Mucosa of stomach (tissue), 1 donor: Measurements from ENCODE around the gene MCF2L2.

Experiments
- H3K27me3 ChIP-seq: one replicate; pipeline ENCODE4 v1.7.0; 2013; ENCODE audit warnings: mild to moderate bottlenecking, low read length; ENCODE audit not compliant: control insufficient read depth, insufficient read depth
- H3K36me3 ChIP-seq: one replicate; pipeline ENCODE4 v1.7.0; 2013; ENCODE audit warnings: low read length; ENCODE audit not compliant: control insufficient read depth, insufficient read depth
- H3K4me1 ChIP-seq: one replicate; pipeline ENCODE4 v1.7.0; 2013; ENCODE audit warnings: mild to moderate bottlenecking, low read length; ENCODE audit not compliant: control insufficient read depth, insufficient read depth
- H3K4me3 ChIP-seq: one replicate; pipeline ENCODE4 v1.7.0; 2013; ENCODE audit warnings: low read length
- H3K9ac ChIP-seq: one replicate; pipeline ENCODE4 v1.7.0; 2013; ENCODE audit warnings: mild to moderate bottlenecking, low read length, moderate library complexity
- H3K9me3 ChIP-seq: one replicate; pipeline ENCODE4 v1.7.0; 2013; ENCODE audit warnings: mild to moderate bottlenecking, low read length, moderate library complexity; ENCODE audit not compliant: control insufficient read depth
- donor health status: Pancreatic carcinoma.

MCF2L2 gene

GRCh38 chr3:183224180-183224970 is 204.0 kb downstream of the MCF2L2 start:
- H3K4me3 ChIP-seq = no peak overlapping the region
- H3K9ac ChIP-seq = no peak overlapping the region
- no peaks in the 10 kb centered on the region for H3K4me1 ChIP-seq
- no peaks in the 10 kb centered on the region for H3K9me3 ChIP-seq
- no peaks in the 10 kb centered on the region for H3K36me3 ChIP-seq
- no peaks in the 10 kb centered on the region for H3K27me3 ChIP-seq

- Histone ChIP-seq H3K4me1 (no peaks in the 10 kb centered on the region), H3K9ac (no peak overlapping the region), H3K36me3 (no peaks in the 10 kb centered on the region), H3K4me3 (no peak overlapping the region), H3K27me3 (no peaks in the 10 kb centered on the region), H3K9me3 (no peaks in the 10 kb centered on the region)
Observed at GRCh38 chr3:183222631-183223235, 205.7 kb downstream of the MCF2L2 start.

GRCh38 chr3:183220828-183221227 is 207.6 kb downstream of the MCF2L2 start:
- H3K36me3 ChIP-seq = no peaks in the 10 kb centered on the region
- no peaks in the 10 kb centered on the region for H3K27me3 ChIP-seq
- no peaks in the 10 kb centered on the region for H3K4me1 ChIP-seq

GRCh38 chr3:183218826-183219225 is 209.6 kb downstream of the MCF2L2 start:
- Histone ChIP-seq H3K27me3 (no peaks in the 10 kb centered on the region), H3K9me3 (no peaks in the 10 kb centered on the region), H3K36me3 (no peaks in the 10 kb centered on the region), H3K4me3 (no peak overlapping the region), H3K9ac (no peak overlapping the region), H3K4me1 (no peaks in the 10 kb centered on the region)

More at GRCh38 chr3:183220828-183221227, 207.6 kb downstream of the MCF2L2 start:
- Histone ChIP-seq H3K9me3 (no peaks in the 10 kb centered on the region), H3K9ac (no peak overlapping the region), H3K4me3 (no peak overlapping the region)

GRCh38 chr3:183217548-183218332 is 210.7 kb downstream of the MCF2L2 start:
- H3K9ac ChIP-seq = no peak overlapping the region
- H3K4me3 ChIP-seq = no peak overlapping the region

GRCh38 chr3:183215591-183216202 is 212.7 kb downstream of the MCF2L2 start:
- Histone ChIP-seq H3K9me3 (no peaks in the 10 kb centered on the region), H3K4me1 (peaks cover 5% of the 10 kb centered on the region), H3K27me3 (no peaks in the 10 kb centered on the region), H3K36me3 (no peaks in the 10 kb centered on the region), H3K9ac (no peak overlapping the region), H3K4me3 (no peak overlapping the region)

More at GRCh38 chr3:183217548-183218332, 210.7 kb downstream of the MCF2L2 start:
- no peaks in the 10 kb centered on the region for H3K9me3 ChIP-seq
- H3K4me1 ChIP-seq = no peaks in the 10 kb centered on the region
- H3K36me3 ChIP-seq = no peaks in the 10 kb centered on the region
- no peaks in the 10 kb centered on the region for H3K27me3 ChIP-seq

GRCh38 chr3:183214277-183214612 is 214.2 kb downstream of the MCF2L2 start:
- no peaks in the 10 kb centered on the region for H3K27me3 ChIP-seq
- no peak overlapping the region for H3K4me3 ChIP-seq
- no peak overlapping the region for H3K9ac ChIP-seq
- peaks cover 5% of the 10 kb centered on the region for H3K4me1 ChIP-seq
- no peaks in the 10 kb centered on the region for H3K9me3 ChIP-seq
- no peaks in the 10 kb centered on the region for H3K36me3 ChIP-seq

GRCh38 chr3:183213415-183214276 is 214.8 kb downstream of the MCF2L2 start:
- Histone ChIP-seq H3K36me3 (no peaks in the 10 kb centered on the region), H3K9ac (no peak overlapping the region), H3K4me3 (no peak overlapping the region), H3K4me1 (peaks cover 5% of the 10 kb centered on the region), H3K9me3 (no peaks in the 10 kb centered on the region), H3K27me3 (no peaks in the 10 kb centered on the region)

GRCh38 chr3:183212565-183212964 is 215.9 kb downstream of the MCF2L2 start:
- Histone ChIP-seq H3K9ac (no peak overlapping the region), H3K9me3 (no peaks in the 10 kb centered on the region), H3K36me3 (no peaks in the 10 kb centered on the region), H3K4me3 (no peak overlapping the region), H3K27me3 (no peaks in the 10 kb centered on the region), H3K4me1 (peaks cover 6% of the 10 kb centered on the region)

GRCh38 chr3:183212096-183212495 is 216.3 kb downstream of the MCF2L2 start:
- H3K27me3 ChIP-seq = no peaks in the 10 kb centered on the region
- H3K36me3 ChIP-seq = no peaks in the 10 kb centered on the region
- no peak overlapping the region for H3K9ac ChIP-seq
- H3K4me1 ChIP-seq = peaks cover 11% of the 10 kb centered on the region
- H3K9me3 ChIP-seq = no peaks in the 10 kb centered on the region
- H3K4me3 ChIP-seq = no peak overlapping the region

GRCh38 chr3:183211352-183211751 is 217.1 kb downstream of the MCF2L2 start:
- Histone ChIP-seq H3K36me3 (no peaks in the 10 kb centered on the region), H3K27me3 (no peaks in the 10 kb centered on the region), H3K9me3 (no peaks in the 10 kb centered on the region), H3K9ac (no peak overlapping the region), H3K4me3 (no peak overlapping the region), H3K4me1 (peaks cover 13% of the 10 kb centered on the region)
